Vagina (tissue), 2 donors: Measurements from ENCODE around the gene B3GAT2.

Source experiments
- CTCF ChIP-seq, 3 experiments: fragments of 450-650 bp in 2 of 3; fragments of 200-600 bp in 1 of 3; sonication (generic) in 1 of 3; IDR thresholded peaks; one replicate each; pipeline ENCODE4 v1.5.1; 2017 to 2019; ENCODE audit warnings: antibody characterized with exemption in 3 of 3, mild to moderate bottlenecking in 2 of 3, moderate library complexity in 2 of 3
- POLR2A ChIP-seq, 2 donors: fragments of 450-650 bp; IDR thresholded peaks; one replicate each; pipeline ENCODE4 v1.6.1; 2017; ENCODE audit warnings: antibody characterized with exemption in 2 of 2, mild to moderate bottlenecking in 2 of 2, moderate library complexity in 2 of 2

- TF ChIP-seq CTCF (IDR thresholded peaks at IDR 0.05): no peak
- TF ChIP-seq POLR2A (IDR thresholded peaks at IDR 0.05): no peak
Measured at GRCh38 chr6:70813885-70814284, 143.0 kb downstream of the B3GAT2 start.
